Colonic mucosa (tissue), 4 donors: ENCODE results near the gene KCTD20. TPM values are rescaled to one million over a fixed set of nuclear protein-coding genes. Genes with fewer than 3 reads are reported as not detected.
A peak's percentile ranks its signal among the peaks of the same experiment; 100 is the strongest.

Experiments used
- DNase-seq: peaks from one replicate; pipeline ENCODE4 v3.0.0-alpha.2; 2020
- H3K27ac ChIP-seq: fragments of 200-600 bp; one replicate; pipeline ENCODE4 v1.8.0; 2021
- H3K27me3 ChIP-seq: fragments of 200-600 bp; one replicate; pipeline ENCODE4 v1.8.0; 2021
- H3K36me3 ChIP-seq: fragments of 200-600 bp; one replicate; pipeline ENCODE4 v1.8.0; 2021
- H3K4me1 ChIP-seq: fragments of 200-600 bp; one replicate; pipeline ENCODE4 v1.8.0; 2021; ENCODE audit warnings: mild to moderate bottlenecking
- H3K4me3 ChIP-seq: fragments of 200-600 bp; one replicate; pipeline ENCODE4 v1.8.0; 2021
- H3K9ac ChIP-seq, 2 donors: one replicate each; pipeline ENCODE4 v1.7.0; 2013; ENCODE audit warnings: control low read depth in 2 of 2, low read depth in 2 of 2, low read length in 2 of 2
- H3K9me3 ChIP-seq: fragments of 200-600 bp; one replicate; pipeline ENCODE4 v1.8.0; 2021
- CTCF ChIP-seq: fragments of 200-600 bp; IDR thresholded peaks from one replicate; pipeline ENCODE4 v1.8.0; 2022; ENCODE audit warnings: antibody characterized with exemption, mild to moderate bottlenecking
- intact Hi-C: fragments of 100-400 bp; cut with DNase I; formaldehyde crosslinking; loops from one replicate; pipeline ENCODE4 v1.14.1; 2022
- total RNA-seq, 2 donors: library from RNA; stranded (reverse); fragmentation: NEBNext Ultra II Directional in 1 of 2; extraction: Animal tissue kit (Norgen Biotek cat#: 25700) in 1 of 2; gene quantifications; one replicate each; pipeline ENCODE4 v1.2.1, GENCODE V29; 2021
- donor health status: healthy.
- donor health status: DM: no; HTN: no; CAD: no.
- donor health status: DM: no; HTN: no; CAD: no.

KCTD20 gene
- total RNA-seq, 2 donors from 2014 or later = 23.8 to 34.9 TPM

- no peak overlapping the region for H3K4me3 ChIP-seq
- H3K4me1 ChIP-seq = no peaks in the 10 kb centered on the region
- no peak for TF ChIP-seq CTCF
- DNase-seq = no peak
- H3K27ac ChIP-seq = no peak overlapping the region
- intact Hi-C loops = no loop called here
- no peak overlapping the region for H3K9ac ChIP-seq
- H3K27me3 ChIP-seq = no peaks in the 10 kb centered on the region
- H3K36me3 ChIP-seq = no peaks in the 10 kb centered on the region
- H3K9me3 ChIP-seq = no peaks in the 10 kb centered on the region
These were observed 10.6 kb upstream of the KCTD20 start for GRCh38 chr6:36432151-36432671.

- no peak for DNase-seq
- H3K9ac ChIP-seq = no peak overlapping the region
- H3K9me3 ChIP-seq = no peaks in the 10 kb centered on the region
- no peak for TF ChIP-seq CTCF
- H3K36me3 ChIP-seq = no peaks in the 10 kb centered on the region
- peaks cover 4% of the 10 kb centered on the region for H3K4me1 ChIP-seq
- no peak overlapping the region for H3K27ac ChIP-seq
- H3K27me3 ChIP-seq = no peaks in the 10 kb centered on the region
- intact Hi-C loops = no loop called here
- no peak overlapping the region for H3K4me3 ChIP-seq
These were observed 6.3 kb upstream of the KCTD20 start for GRCh38 chr6:36436466-36436865.

- TF ChIP-seq CTCF = no peak
- Histone ChIP-seq H3K9ac (peak overlapping the region; percentile 33 to 77), H3K4me3 (no peak overlapping the region), H3K9me3 (no peaks in the 10 kb centered on the region), H3K36me3 (no peaks in the 10 kb centered on the region), H3K27ac (peak overlapping the region; percentile 98), H3K27me3 (no peaks in the 10 kb centered on the region), H3K4me1 (peaks cover 10% of the 10 kb centered on the region)
- intact Hi-C loops = loop anchor here (5.0 kb wide), 1 partner anchor 151 kb away; the partner anchor contains the start of gene SRSF3
- peak; percentile 95 for DNase-seq
These were observed 1.4 kb upstream of the KCTD20 start for GRCh38 chr6:36441307-36441894.

- peaks cover 10% of the 10 kb centered on the region for H3K4me1 ChIP-seq
- no peaks in the 10 kb centered on the region for H3K36me3 ChIP-seq
- peak; percentile 29 for DNase-seq
These were observed 613 bp upstream of the KCTD20 start for GRCh38 chr6:36442103-36442670.

More at GRCh38 chr6:36442103-36442670, 613 bp upstream of the KCTD20 start:
- Histone ChIP-seq H3K27ac (peak overlapping the region; percentile 98), H3K9ac (peak overlapping the region; percentile 92 to 100), H3K9me3 (no peaks in the 10 kb centered on the region), H3K27me3 (no peaks in the 10 kb centered on the region), H3K4me3 (peak overlapping the region; percentile 94)
- intact Hi-C loops = loop anchor here (5.0 kb wide), 1 partner anchor 150 kb away; the partner anchor contains the start of gene SRSF3
- TF ChIP-seq CTCF = no peak
